Measurements from ENCODE around the gene CDCA7. TPM values are rescaled to one million over a fixed set of nuclear protein-coding genes. Genes with fewer than 3 reads are reported as not detected.

Gene CDCA7
- total RNA-seq, 6 experiments from 2014 or later, result 5.9 to 9.1 (median 7.6) TPM

GRCh38 chr2:173395567-173396351 lies 41.1 kb downstream of the CDCA7 start:
- Mint-ChIP-seq H3K4me1 (ENCODE audit: low read depth) (no peaks in the 10 kb centered on the region; the same call in 1 of the 2 replicates), H3K9me3 (no peaks in the 10 kb centered on the region), H3K27ac (no peak overlapping the region), H3K36me3 (ENCODE audit: low read depth) (no peaks in the 10 kb centered on the region), H3K4me3 (no peak overlapping the region), H3K27me3 (ENCODE audit: insufficient read depth) (peaks cover 17% of the 10 kb centered on the region)
- no peak for DNase-seq
- no peak for TF ChIP-seq CTCF (IDR thresholded peaks at IDR 0.05)

- Mint-ChIP-seq H3K9me3 (no peaks in the 10 kb centered on the region), H3K4me3 (no peak overlapping the region), H3K36me3 (ENCODE audit: low read depth) (no peaks in the 10 kb centered on the region), H3K27ac (no peak overlapping the region), H3K4me1 (ENCODE audit: low read depth) (peaks cover 17% of the 10 kb centered on the region), H3K27me3 (ENCODE audit: insufficient read depth) (peaks cover 20% of the 10 kb centered on the region)
- no peak for TF ChIP-seq CTCF (IDR thresholded peaks at IDR 0.05)
- no peak for DNase-seq
Observed at GRCh38 chr2:173397539-173397938, 42.9 kb downstream of the CDCA7 start.

GRCh38 chr2:173399229-173399628 lies 44.6 kb downstream of the CDCA7 start:
- Mint-ChIP-seq H3K27me3 (ENCODE audit: insufficient read depth) (peaks cover 19% of the 10 kb centered on the region), H3K9me3 (no peaks in the 10 kb centered on the region), H3K36me3 (ENCODE audit: low read depth) (no peaks in the 10 kb centered on the region), H3K4me3 (no peak overlapping the region), H3K4me1 (ENCODE audit: low read depth) (peaks cover 20% of the 10 kb centered on the region), H3K27ac (no peak overlapping the region)
- DNase-seq, result no peak
- no peak for TF ChIP-seq CTCF (IDR thresholded peaks at IDR 0.05)

GRCh38 chr2:173400760-173401159 lies 46.1 kb downstream of the CDCA7 start:
- H3K36me3 Mint-ChIP-seq (ENCODE audit: low read depth), result no peaks in the 10 kb centered on the region
- no peak for DNase-seq

GRCh38 chr2:173401716-173402326 lies 47.1 kb downstream of the CDCA7 start:
- Mint-ChIP-seq H3K27me3 (ENCODE audit: insufficient read depth) (peaks cover 14% of the 10 kb centered on the region), H3K27ac (no peak overlapping the region), H3K9me3 (no peaks in the 10 kb centered on the region), H3K4me1 (ENCODE audit: low read depth) (peaks cover 20% of the 10 kb centered on the region), H3K36me3 (ENCODE audit: low read depth) (no peaks in the 10 kb centered on the region), H3K4me3 (peak overlapping the region; percentile 78)
- TF ChIP-seq CTCF (IDR thresholded peaks at IDR 0.05), result no peak
- no peak for DNase-seq

More at GRCh38 chr2:173400760-173401159, 46.1 kb downstream of the CDCA7 start:
- Mint-ChIP-seq H3K27me3 (ENCODE audit: insufficient read depth) (peaks cover 15% of the 10 kb centered on the region), H3K27ac (no peak overlapping the region), H3K4me3 (no peak overlapping the region), H3K4me1 (ENCODE audit: low read depth) (peaks cover 20% of the 10 kb centered on the region), H3K9me3 (no peaks in the 10 kb centered on the region)
- peak; percentile 59 for TF ChIP-seq CTCF (IDR thresholded peaks at IDR 0.05)
